Fibroblast of mammary gland (primary cell): ENCODE results near the gene CDH4.

Source experiments
- DNase-seq: peaks from one replicate; pipeline ENCODE4 v3.0.0-alpha.2; 2010; ENCODE audit warnings: low read depth
- H3K4me3 ChIP-seq: 2 replicates; pipeline ENCODE4 v1.5.1; 2011; ENCODE audit warnings: low read depth, mild to moderate bottlenecking, low read length, moderate library complexity; ENCODE audit not compliant: control insufficient read depth
- CTCF ChIP-seq: conservative IDR thresholded peaks from 2 replicates; pipeline ENCODE4 v1.5.1; 2011; ENCODE audit warnings: low read depth, low read length, inconsistent platforms; ENCODE audit not compliant: control insufficient read depth, insufficient read depth

CDH4 gene

DNA sequence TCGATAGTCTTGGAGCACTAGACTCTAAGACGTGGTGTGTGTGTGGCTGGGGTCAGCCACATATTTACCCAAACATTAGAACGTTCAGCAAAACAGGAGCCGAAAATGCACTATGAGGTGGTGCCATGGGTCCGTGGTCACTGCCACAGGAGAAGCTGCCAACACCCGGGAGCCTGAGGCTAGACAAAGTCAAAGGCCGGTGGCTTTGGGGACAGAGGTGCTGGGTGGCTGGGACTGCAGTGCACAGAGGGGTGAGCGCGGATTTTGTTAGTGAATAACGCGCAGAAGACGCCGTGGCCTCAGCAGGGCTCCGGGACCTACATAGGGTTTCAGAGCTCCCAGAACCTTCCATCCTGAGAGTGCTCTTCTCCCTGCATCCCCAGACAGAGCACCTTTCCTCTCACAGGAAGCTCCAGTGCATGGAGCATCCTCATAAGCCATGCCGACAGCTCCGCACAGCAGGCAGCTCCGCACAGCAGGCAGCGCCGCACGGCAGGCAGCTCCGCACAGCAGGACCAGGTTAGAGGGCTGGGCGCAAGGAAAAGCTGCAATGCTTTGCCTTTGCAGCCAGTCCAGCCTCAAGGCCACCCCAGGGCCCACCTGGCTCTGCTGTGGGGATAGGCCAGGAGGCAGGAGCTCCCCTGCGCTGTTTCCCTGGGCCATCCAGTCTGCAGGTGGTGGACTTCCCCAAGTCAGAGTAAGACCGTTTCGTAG, 509.5 kb downstream of the CDH4 start:
- no peak overlapping the region for H3K4me3 ChIP-seq
- no peak for TF ChIP-seq CTCF
- no peak for DNase-seq

GRCh38 chr20:61762167-61762710, 510.2 kb downstream of the CDH4 start:
- no peak for DNase-seq
- TF ChIP-seq CTCF, result no peak
- H3K4me3 ChIP-seq, result no peak overlapping the region

DNA sequence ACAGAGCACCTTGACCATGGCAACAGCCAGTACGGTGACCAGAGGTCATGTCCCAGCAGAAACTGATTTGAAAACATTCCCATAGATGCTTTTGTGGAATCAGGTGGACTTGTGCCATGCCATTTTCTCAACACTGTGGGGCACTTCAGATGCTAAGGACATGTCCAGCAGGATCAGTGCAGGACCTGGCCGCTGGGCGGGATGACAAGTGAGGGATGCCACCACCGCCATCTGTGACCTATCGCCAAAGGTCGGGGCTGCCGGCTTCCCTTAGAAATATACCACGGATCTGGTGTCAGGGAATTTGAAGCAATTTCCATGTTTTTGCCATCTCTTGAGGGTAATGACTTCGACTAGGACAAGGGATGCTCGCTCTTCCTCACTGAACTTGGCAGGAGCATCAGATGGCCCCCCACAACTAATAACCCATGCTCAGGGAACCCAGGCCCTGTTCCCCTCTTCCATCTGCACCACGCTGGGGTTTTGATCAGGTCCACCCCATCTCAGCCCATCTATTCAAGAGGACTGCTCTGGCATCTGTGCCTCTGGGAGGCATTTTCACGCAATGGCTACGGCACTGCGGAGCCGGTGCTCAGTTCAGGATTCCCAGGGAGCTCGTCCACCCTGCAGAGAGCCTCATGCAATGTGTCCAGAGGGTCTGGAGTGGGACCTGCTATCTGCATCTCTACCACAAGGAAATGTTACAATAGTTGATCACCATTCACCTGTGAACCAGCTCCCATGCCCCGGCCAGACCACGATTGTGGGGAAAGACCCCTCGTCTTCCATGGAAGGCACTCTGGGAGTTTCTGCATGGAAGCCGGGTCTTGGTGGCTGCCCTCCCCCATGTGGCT, 511.1 kb downstream of the CDH4 start:
- TF ChIP-seq CTCF, result no peak
- no peak overlapping the region for H3K4me3 ChIP-seq

DNA sequence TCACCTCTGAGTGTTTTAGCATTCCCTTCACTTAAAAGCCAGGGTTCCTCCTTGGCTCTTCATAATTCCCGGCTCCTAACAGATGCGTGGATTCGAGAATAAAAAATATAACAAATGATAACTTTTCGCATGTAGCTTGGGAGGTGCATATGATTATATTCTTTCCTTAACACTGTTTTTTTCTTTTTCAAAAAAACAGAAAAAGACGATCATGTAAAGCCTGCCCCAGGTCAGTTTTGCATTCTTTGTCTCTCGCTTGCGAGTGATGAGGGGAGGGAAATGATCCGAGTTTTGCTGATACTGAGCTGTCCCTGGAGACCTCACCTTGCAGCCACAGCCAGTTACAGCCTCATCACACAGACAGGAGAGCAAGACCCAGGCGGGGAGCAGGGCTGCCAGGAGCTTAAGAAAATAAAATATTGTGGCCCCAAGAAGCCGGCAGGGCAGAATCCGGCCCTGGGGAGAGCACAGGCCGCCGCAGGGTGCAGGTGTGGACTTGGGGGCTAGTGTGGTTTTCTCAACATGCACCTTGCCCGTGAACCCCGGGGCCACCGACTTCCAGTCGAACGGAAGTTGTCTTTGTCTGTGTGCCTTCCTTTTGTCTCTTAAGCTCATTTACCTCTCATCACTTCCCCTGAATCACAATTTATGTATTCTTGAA, 511.8 kb downstream of the CDH4 start:
- no peak for DNase-seq
- no peak overlapping the region for H3K4me3 ChIP-seq
- no peak for TF ChIP-seq CTCF

More for the DNA sequence above, 511.1 kb downstream of the CDH4 start:
- DNase-seq, result no peak

GRCh38 chr20:61764471-61765025, 512.5 kb downstream of the CDH4 start:
- no peak for DNase-seq
- no peak for TF ChIP-seq CTCF
- no peak overlapping the region for H3K4me3 ChIP-seq

DNA sequence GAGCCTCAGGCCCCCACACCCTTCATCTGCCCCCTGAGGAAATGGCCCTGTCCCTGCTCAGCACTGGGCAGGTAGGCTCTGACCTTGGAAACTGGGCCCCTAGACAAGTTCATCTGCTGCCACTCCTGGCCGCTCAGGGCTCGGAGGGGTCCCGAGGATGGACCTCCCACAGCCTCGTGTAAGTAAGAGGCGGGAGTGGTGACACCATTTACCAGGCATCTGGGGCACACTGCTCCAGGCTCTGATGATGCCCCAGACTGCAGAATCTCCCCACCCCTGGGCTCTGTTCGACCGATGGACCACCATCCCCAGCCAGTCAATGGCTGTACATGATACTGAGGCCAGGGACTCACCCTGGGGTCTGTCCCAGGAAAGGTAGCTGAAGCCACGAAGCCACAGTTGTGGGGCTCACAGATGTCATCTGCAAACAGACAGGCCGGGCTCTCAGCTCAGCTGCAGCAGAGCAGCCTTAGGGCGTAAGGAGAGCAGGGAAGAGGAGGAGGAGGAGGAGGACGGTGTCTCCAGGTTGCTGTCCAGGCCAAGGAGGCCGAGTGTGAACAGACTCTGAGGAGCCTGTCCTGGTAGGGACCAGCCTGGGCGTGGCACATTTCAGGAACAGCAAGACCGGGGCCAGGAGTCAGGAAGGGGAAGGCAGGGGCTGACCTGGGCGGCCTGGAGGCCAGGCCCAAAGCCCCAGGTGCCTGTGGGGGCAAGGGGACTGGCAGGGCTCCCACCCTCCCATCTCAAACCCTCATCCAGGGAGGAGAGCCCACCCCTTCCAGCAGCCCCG, 513.2 kb downstream of the CDH4 start:
- no peak for TF ChIP-seq CTCF
- no peak for DNase-seq

More for the DNA sequence above, 513.2 kb downstream of the CDH4 start:
- H3K4me3 ChIP-seq, result no peak overlapping the region
